GM15510 (cell line): Measurements from ENCODE around the gene HSP90AB1.

ENCODE experiments used
- POLR2A ChIP-seq: IDR thresholded peaks from 3 replicates; pipeline ENCODE4 v1.6.1; 2011; ENCODE audit warnings: borderline replicate concordance; ENCODE audit not compliant: insufficient read length; ENCODE audit errors: extremely low read depth

HSP90AB1 gene

GRCh38 chr6:44291841-44292240 is 44.9 kb downstream of the HSP90AB1 start:
- no peak for TF ChIP-seq POLR2A

- TF ChIP-seq POLR2A, result no peak
These were observed 45.9 kb downstream of the HSP90AB1 start for GRCh38 chr6:44292661-44293365.

GRCh38 chr6:44294832-44295791 is 48.2 kb downstream of the HSP90AB1 start:
- TF ChIP-seq POLR2A, result no peak

GRCh38 chr6:44297063-44298038 is 50.5 kb downstream of the HSP90AB1 start:
- no peak for TF ChIP-seq POLR2A

GRCh38 chr6:44298055-44298803 is 51.3 kb downstream of the HSP90AB1 start:
- TF ChIP-seq POLR2A, result no peak

- TF ChIP-seq POLR2A, result no peak
These were observed 52.0 kb downstream of the HSP90AB1 start for GRCh38 chr6:44298864-44299263.

- TF ChIP-seq POLR2A, result no peak
These were observed 53.5 kb downstream of the HSP90AB1 start for GRCh38 chr6:44300292-44300823.

- no peak for TF ChIP-seq POLR2A
These were observed 54.2 kb downstream of the HSP90AB1 start for GRCh38 chr6:44301106-44301505.

GRCh38 chr6:44301782-44302564 is 55.1 kb downstream of the HSP90AB1 start:
- no peak for TF ChIP-seq POLR2A

GRCh38 chr6:44302856-44303255 is 56.0 kb downstream of the HSP90AB1 start:
- no peak for TF ChIP-seq POLR2A
